Karpas-422 (cell line): ENCODE data around the gene PNMA8C. TPM values are rescaled to one million over a fixed set of nuclear protein-coding genes. Genes with fewer than 3 reads are reported as not detected.

Experiments
- DNase-seq: peaks from one replicate; pipeline ENCODE4 v3.0.0-alpha.2; 2015
- H2AFZ ChIP-seq: fragments of 200-600 bp; sonication (generic); 2 replicates; pipeline ENCODE4 v1.6.1; 2014; ENCODE audit warnings: antibody characterized with exemption, low read length, mixed read lengths
- H3K27ac ChIP-seq: fragments of 200-600 bp; sonication (generic); 2 replicates; pipeline ENCODE4 v1.5.1; 2014; ENCODE audit warnings: mild to moderate bottlenecking, low read length, moderate library complexity
- H3K27me3 ChIP-seq: fragments of 200-600 bp; sonication (generic); 2 replicates; pipeline ENCODE4 v1.6.1; 2014; ENCODE audit warnings: low read length, mixed read lengths
- H3K36me3 ChIP-seq: fragments of 200-600 bp; sonication (generic); 2 replicates; pipeline ENCODE4 v1.6.1; 2014; ENCODE audit warnings: low read length, mixed read lengths; ENCODE audit not compliant: insufficient read depth
- H3K4me1 ChIP-seq: fragments of 200-600 bp; sonication (generic); 2 replicates; pipeline ENCODE4 v1.6.1; 2014; ENCODE audit warnings: mild to moderate bottlenecking, low read length, mixed read lengths
- H3K4me2 ChIP-seq: fragments of 200-600 bp; sonication (generic); 2 replicates; pipeline ENCODE4 v1.6.1; 2014; ENCODE audit warnings: low read length, low read depth, mild to moderate bottlenecking; ENCODE audit not compliant: poor library complexity, severe bottlenecking
- H3K4me3 ChIP-seq: fragments of 200-600 bp; sonication (generic); 2 replicates; pipeline ENCODE4 v1.5.1; 2014; ENCODE audit warnings: mild to moderate bottlenecking, antibody characterized with exemption, low read length, mixed read lengths
- H3K79me2 ChIP-seq: fragments of 200-600 bp; sonication (generic); 2 replicates; pipeline ENCODE4 v1.6.1; 2014; ENCODE audit warnings: mild to moderate bottlenecking, low read length, mixed read lengths
- H3K9ac ChIP-seq: fragments of 200-600 bp; sonication (generic); 2 replicates; pipeline ENCODE4 v1.6.0; 2014; ENCODE audit warnings: low read length
- H3K9me2 ChIP-seq: fragments of 200-600 bp; sonication (generic), shearing (Covaris generic); replicated peaks from 2 replicates; pipeline ENCODE4 v1.6.0; 2014; ENCODE audit warnings: mild to moderate bottlenecking, low read length, moderate library complexity; ENCODE audit not compliant: insufficient read depth
- H3K9me3 ChIP-seq: fragments of 300-700, 200-600 bp; sonication (generic); 2 replicates; pipeline ENCODE4 v1.6.1; 2014; ENCODE audit warnings: low read length, mixed read lengths
- H4K20me1 ChIP-seq: fragments of 200-600 bp; sonication (generic); 2 replicates; pipeline ENCODE4 v1.6.1; 2014; ENCODE audit warnings: mild to moderate bottlenecking, antibody characterized with exemption, low read length, low read depth; ENCODE audit not compliant: insufficient read depth
- total RNA-seq: library from RNA; depleted of rRNA; stranded (reverse); fragments of >200 nt; shearing (Covaris generic); gene quantifications from 2 replicates; pipeline ENCODE4 v1.2.3, GENCODE V29; 2014; ENCODE audit warnings: low replicate concordance

PNMA8C gene
- total RNA-seq, 1 experiment from 2014 or later = not detected

DNA sequence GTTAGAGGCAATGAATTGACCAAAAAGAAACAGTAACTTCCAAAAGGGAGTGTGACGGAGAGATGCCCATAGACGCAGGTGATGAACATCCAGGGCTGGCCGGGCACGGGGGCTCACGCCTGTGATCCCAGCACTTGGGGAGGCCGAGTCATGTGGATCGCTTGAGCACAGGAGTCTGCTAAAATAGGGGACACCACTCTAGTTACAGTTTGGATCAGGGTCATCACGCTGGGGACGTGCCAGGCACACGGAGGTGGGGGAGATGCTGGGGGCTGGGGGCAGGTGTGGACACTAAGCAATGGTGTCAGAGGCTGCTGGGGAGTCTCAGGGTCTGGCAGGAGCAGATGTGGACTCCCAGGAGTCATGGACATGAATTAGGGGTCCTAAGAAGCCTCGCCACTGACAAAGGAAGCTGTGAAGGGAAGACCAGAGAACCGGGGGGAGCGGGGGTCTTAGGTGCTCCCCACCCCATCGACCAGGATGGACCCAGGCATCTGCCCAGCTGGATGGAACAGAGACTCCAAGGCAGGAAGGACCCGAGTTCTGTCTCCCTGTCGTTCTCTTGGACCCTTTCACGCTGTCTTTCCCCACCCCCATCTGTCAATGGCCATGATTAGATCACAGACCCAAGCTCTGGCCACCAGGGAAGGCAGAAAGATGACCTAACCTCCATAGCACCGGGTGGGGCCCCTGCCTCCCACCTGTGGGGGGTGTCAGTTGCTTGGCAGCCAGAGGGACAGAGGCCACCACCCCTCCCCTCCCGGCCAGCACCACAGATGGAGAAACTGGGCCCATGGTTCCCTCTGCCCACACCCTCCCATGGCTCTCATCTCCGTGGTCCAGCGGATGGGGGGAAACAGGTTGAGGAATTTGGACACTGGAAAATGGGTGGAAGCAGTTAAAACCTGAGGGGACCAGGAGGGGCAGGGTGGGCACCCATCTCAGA, 35.0 kb downstream of the PNMA8C start:
- Histone ChIP-seq H3K4me3 (no peak overlapping the region), H2AFZ (no peak overlapping the region), H3K27me3 (no peaks in the 10 kb centered on the region), H3K36me3 (peaks cover 4% of the 10 kb centered on the region; the same call in 1 of the 2 replicates), H3K9ac (no peak overlapping the region), H3K4me2 (no peak overlapping the region), H3K9me3 (no peaks in the 10 kb centered on the region), H3K9me2 (no peaks in the 10 kb centered on the region), H3K4me1 (no peaks in the 10 kb centered on the region), H4K20me1 (0 out of 2 replicates have a peak, but pooled peaks cover 3% of the 10 kb centered on the region), H3K79me2 (no peaks in the 10 kb centered on the region), H3K27ac (no peak overlapping the region)
- no peak for DNase-seq

DNA sequence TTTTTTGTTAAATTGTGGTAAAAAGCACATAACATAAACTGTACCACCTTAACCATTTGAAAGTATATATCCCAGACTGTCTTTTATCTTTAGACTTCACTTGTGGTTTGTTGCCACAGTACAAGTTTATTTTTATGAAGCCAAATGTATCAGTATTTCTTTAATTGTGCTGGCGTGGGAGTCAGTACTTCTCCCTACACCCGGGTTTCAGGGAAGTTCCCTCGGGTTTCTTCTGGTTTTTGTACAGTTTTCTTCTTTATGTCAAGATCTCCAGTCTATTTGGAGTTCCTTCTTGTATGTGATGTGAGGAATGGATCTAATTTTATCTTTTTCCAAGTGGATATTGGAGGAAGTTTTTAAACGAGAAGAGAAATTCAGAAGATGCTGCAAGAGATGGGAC, 35.9 kb downstream of the PNMA8C start:
- no peaks in the 10 kb centered on the region for H3K27me3 ChIP-seq
- H3K9me3 ChIP-seq = no peaks in the 10 kb centered on the region
- no peaks in the 10 kb centered on the region for H3K4me1 ChIP-seq
- H3K27ac ChIP-seq = no peak overlapping the region
- H3K9ac ChIP-seq = no peak overlapping the region
- H3K79me2 ChIP-seq = no peaks in the 10 kb centered on the region
- no peaks in the 10 kb centered on the region for H3K9me2 ChIP-seq
- H3K4me3 ChIP-seq = no peak overlapping the region
- H4K20me1 ChIP-seq = 0 out of 2 replicates have a peak, but pooled peaks cover 3% of the 10 kb centered on the region
- H2AFZ ChIP-seq = no peak overlapping the region
- no peak for DNase-seq
- H3K4me2 ChIP-seq = no peak overlapping the region
- H3K36me3 ChIP-seq = peaks cover 9% of the 10 kb centered on the region

GRCh38 chr19:46392252-46392801, 36.4 kb downstream of the PNMA8C start:
- no peak overlapping the region for H2AFZ ChIP-seq
- no peak overlapping the region for H3K4me2 ChIP-seq
- no peaks in the 10 kb centered on the region for H3K4me1 ChIP-seq
- H3K9me3 ChIP-seq = no peaks in the 10 kb centered on the region
- no peak for DNase-seq
- peaks cover 12% of the 10 kb centered on the region for H3K36me3 ChIP-seq
- 0 out of 2 replicates have a peak, but pooled peaks cover 3% of the 10 kb centered on the region for H4K20me1 ChIP-seq
- no peaks in the 10 kb centered on the region for H3K9me2 ChIP-seq
- H3K27me3 ChIP-seq = no peaks in the 10 kb centered on the region
- H3K9ac ChIP-seq = no peak overlapping the region
- no peaks in the 10 kb centered on the region for H3K79me2 ChIP-seq
- no peak overlapping the region for H3K27ac ChIP-seq
- H3K4me3 ChIP-seq = no peak overlapping the region

DNA sequence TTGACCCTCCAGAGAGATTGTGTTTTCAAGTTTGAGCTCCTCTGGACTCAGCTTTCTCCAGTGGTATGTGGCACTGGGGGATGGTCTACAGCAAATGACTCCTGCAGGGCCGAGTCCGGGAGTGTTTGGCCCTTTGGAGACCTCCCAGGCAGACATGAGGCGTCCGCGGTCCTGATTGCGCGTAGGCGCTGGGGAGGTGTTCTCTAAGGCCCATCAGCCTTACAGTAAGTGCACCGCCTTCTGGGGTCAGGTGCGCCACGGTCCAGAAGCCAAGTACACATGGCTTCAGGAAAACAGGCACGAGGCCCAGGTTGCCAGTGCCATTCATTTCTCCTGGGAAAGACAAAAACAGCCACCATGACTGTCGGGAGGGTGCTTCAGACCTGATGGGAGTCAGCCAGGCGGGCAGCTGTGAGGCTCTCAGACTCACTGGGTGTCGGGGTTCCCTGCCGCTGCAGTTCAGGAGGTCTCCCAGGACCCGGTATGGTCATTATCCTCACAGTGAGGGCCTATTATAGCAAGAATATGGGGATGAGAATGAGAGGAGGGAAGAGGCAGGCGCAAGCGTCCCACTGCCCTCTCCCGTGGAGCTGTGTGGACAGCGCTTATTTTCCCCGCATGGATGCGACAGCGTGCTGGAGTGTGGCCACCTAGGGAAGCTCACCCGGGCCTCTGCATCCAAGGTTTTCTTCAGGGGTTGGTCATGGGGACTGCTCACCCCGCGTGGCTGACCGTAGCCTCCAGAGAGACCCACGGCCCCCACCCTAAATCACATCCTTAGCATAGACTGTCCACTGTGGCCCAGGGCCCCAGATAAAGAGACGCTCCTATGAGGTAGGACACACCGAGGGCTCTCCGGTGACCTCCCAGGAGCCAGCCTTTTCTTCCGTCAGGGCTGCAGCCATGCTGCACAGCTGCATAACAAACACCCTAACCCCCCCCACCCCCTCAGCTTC, 37.2 kb downstream of the PNMA8C start:
- Histone ChIP-seq H3K9me3 (no peaks in the 10 kb centered on the region), H3K4me1 (no peaks in the 10 kb centered on the region), H4K20me1 (0 out of 2 replicates have a peak, but pooled peaks cover 3% of the 10 kb centered on the region), H3K9ac (no peak overlapping the region), H3K79me2 (no peaks in the 10 kb centered on the region), H2AFZ (no peak overlapping the region), H3K9me2 (no peaks in the 10 kb centered on the region), H3K27me3 (no peaks in the 10 kb centered on the region), H3K27ac (no peak overlapping the region), H3K4me3 (no peak overlapping the region), H3K36me3 (peaks cover 12% of the 10 kb centered on the region), H3K4me2 (no peak overlapping the region)
- DNase-seq = no peak

- H3K4me3 ChIP-seq = no peak overlapping the region
- no peaks in the 10 kb centered on the region for H3K4me1 ChIP-seq
- no peak overlapping the region for H3K4me2 ChIP-seq
- no peak for DNase-seq
- no peak overlapping the region for H2AFZ ChIP-seq
- H3K79me2 ChIP-seq = no peaks in the 10 kb centered on the region
- no peak overlapping the region for H3K27ac ChIP-seq
- H3K9me2 ChIP-seq = no peaks in the 10 kb centered on the region
- no peak overlapping the region for H3K9ac ChIP-seq
- 0 out of 2 replicates have a peak, but pooled peaks cover 3% of the 10 kb centered on the region for H4K20me1 ChIP-seq
- H3K36me3 ChIP-seq = peaks cover 12% of the 10 kb centered on the region
- H3K27me3 ChIP-seq = no peaks in the 10 kb centered on the region
- H3K9me3 ChIP-seq = no peaks in the 10 kb centered on the region
Measured at GRCh38 chr19:46390866-46391265, 37.9 kb downstream of the PNMA8C start.

GRCh38 chr19:46390121-46390858, 38.4 kb downstream of the PNMA8C start:
- 0 out of 2 replicates have a peak, but pooled peaks cover 3% of the 10 kb centered on the region for H4K20me1 ChIP-seq
- no peak for DNase-seq
- no peak overlapping the region for H3K27ac ChIP-seq
- no peaks in the 10 kb centered on the region for H3K27me3 ChIP-seq
- no peak overlapping the region for H2AFZ ChIP-seq
- H3K4me2 ChIP-seq = no peak overlapping the region
- H3K4me3 ChIP-seq = no peak overlapping the region
- no peaks in the 10 kb centered on the region for H3K9me3 ChIP-seq
- no peaks in the 10 kb centered on the region for H3K79me2 ChIP-seq
- H3K36me3 ChIP-seq = peaks cover 12% of the 10 kb centered on the region
- H3K4me1 ChIP-seq = no peaks in the 10 kb centered on the region
- H3K9ac ChIP-seq = no peak overlapping the region
- H3K9me2 ChIP-seq = no peaks in the 10 kb centered on the region

- no peak overlapping the region for H3K4me2 ChIP-seq
- no peak for DNase-seq
- H3K36me3 ChIP-seq = peaks cover 18% of the 10 kb centered on the region
- H3K79me2 ChIP-seq = no peaks in the 10 kb centered on the region
- H4K20me1 ChIP-seq = 0 out of 2 replicates have a peak, but pooled peaks cover 3% of the 10 kb centered on the region
- H2AFZ ChIP-seq = no peak overlapping the region
- H3K4me1 ChIP-seq = no peaks in the 10 kb centered on the region
- no peak overlapping the region for H3K9ac ChIP-seq
- no peak overlapping the region for H3K4me3 ChIP-seq
- H3K27me3 ChIP-seq = no peaks in the 10 kb centered on the region
- H3K9me2 ChIP-seq = no peaks in the 10 kb centered on the region
- H3K9me3 ChIP-seq = no peaks in the 10 kb centered on the region
- H3K27ac ChIP-seq = no peak overlapping the region
Measured at GRCh38 chr19:46388311-46389095, 40.2 kb downstream of the PNMA8C start.
